Brain microvascular endothelial cell (primary cell): ENCODE data around the gene GNE.
"Not testable (repeated sequence)": the region's sequence is repeated elsewhere in the genome, so short reads cannot be mapped to it uniquely, and the experiment has no call there.

ENCODE experiments used
- DNase-seq: peaks from one replicate; pipeline ENCODE4 v3.0.0-alpha.2; 2020
- H3K27ac ChIP-seq: fragments of 250-450 bp; sonication (Bioruptor Pico); 2 replicates; pipeline ENCODE4 v1.5.1; 2020; ENCODE audit warnings: mild to moderate bottlenecking, moderate library complexity
- H3K27me3 ChIP-seq: fragments of 250-450 bp; sonication (Bioruptor Pico); replicated peaks from 2 replicates; pipeline ENCODE4 v1.5.1; 2020; ENCODE audit warnings: mild to moderate bottlenecking
- H3K36me3 ChIP-seq: fragments of 250-450 bp; sonication (Bioruptor Pico); replicated peaks from 2 replicates; pipeline ENCODE4 v1.5.1; 2020; ENCODE audit warnings: mild to moderate bottlenecking
- H3K4me3 ChIP-seq: 2 replicates; pipeline ENCODE4 v1.5.1; 2011; ENCODE audit warnings: low read depth, mild to moderate bottlenecking, control low read depth, low read length, moderate library complexity
- in situ Hi-C: cut with HindIII; loops from 2 replicates; pipeline ENCODE4 v1.10.0; 2017; ENCODE audit warnings: low sequenced_read_pairs, low pct_ligation_motif_present
- TF ChIP-seq, protein P1 (sequence below): IDR thresholded peaks from 2 replicates; pipeline ENCODE4 v1.5.1; 2011; ENCODE audit warnings: low read depth, mild to moderate bottlenecking, moderate library complexity, low read length, control low read depth, inconsistent platforms; ENCODE audit errors: missing control alignments

GNE gene

DNA sequence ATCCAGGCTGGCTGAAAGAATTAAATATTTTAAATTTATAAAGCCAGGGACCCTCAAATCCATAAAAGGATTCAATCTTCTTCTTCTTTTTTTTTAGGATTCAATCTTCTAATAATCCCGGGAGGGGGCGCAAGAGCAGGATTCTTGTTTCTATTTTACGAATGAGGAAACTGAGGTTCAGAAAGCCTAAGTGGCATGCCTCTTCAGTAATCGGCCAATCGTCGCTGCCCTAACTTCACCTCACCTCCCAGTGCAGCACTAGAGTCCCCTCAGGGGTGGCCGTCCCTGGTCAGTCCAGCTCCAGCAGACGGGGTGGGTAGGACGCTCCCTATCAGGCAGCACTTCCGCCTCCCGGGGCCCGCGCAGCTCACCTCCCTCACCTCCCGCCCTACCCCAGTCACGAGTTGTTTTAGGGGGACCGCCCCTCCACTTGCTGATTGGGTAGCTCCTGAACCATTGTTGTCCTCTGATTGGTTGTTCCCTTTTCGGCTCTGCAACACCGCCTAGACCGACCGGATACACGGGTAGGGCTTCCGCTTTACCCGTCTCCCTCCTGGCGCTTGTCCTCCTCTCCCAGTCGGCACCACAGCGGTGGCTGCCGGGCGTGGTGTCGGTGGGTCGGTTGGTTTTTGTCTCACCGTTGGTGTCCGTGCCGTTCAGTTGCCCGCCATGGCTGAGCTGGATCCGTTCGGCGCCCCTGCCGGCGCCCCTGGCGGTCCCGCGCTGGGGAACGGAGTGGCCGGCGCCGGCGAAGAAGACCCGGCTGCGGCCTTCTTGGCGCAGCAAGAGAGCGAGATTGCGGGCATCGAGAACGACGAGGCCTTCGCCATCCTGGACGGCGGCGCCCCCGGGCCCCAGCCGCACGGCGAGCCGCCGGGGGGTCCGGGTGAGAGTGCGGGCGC lies 67.6 kb downstream of the GNE start, which contains the start of gene CLTA:
TSS of gene CLTA (plus strand) at position 534 of the 902 bp plus-strand sequence. CDS start at position 670, 136 bp downstream.
- TF ChIP-seq, protein P1, sequence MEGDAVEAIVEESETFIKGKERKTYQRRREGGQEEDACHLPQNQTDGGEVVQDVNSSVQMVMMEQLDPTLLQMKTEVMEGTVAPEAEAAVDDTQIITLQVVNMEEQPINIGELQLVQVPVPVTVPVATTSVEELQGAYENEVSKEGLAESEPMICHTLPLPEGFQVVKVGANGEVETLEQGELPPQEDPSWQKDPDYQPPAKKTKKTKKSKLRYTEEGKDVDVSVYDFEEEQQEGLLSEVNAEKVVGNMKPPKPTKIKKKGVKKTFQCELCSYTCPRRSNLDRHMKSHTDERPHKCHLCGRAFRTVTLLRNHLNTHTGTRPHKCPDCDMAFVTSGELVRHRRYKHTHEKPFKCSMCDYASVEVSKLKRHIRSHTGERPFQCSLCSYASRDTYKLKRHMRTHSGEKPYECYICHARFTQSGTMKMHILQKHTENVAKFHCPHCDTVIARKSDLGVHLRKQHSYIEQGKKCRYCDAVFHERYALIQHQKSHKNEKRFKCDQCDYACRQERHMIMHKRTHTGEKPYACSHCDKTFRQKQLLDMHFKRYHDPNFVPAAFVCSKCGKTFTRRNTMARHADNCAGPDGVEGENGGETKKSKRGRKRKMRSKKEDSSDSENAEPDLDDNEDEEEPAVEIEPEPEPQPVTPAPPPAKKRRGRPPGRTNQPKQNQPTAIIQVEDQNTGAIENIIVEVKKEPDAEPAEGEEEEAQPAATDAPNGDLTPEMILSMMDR, result peak; percentile 65
- Histone ChIP-seq H3K27ac (peak within 1 kb of the TSS; percentile 92), H3K4me3 (peak within 1 kb of the TSS; percentile 91), H3K36me3 (peaks cover 5% of the 10 kb centered on the region), H3K27me3 (no peaks in the 10 kb centered on the region)
- peak; percentile 98 for DNase-seq
- in situ Hi-C loops, result no loop called here

DNA sequence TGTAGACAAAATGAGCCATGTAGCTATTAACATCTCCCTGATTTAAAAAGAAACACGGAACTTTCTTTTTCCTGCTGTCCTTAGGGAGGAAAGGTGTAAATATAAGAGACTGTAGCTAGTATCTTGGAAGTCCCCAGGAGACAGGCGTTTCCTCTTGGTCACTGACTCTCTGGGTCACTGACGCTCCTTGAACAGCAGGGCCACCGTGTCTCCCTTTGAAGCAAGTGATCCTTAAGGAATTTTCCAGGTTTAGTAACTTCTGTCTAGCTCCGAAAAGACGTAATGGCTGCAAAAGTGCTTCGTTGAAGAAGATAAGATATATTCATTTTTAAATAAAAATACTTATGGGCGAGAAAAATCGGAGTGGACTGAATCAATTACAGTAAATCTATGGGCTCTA lies 68.3 kb downstream of the GNE start:
- no peak for DNase-seq
- H3K36me3 ChIP-seq, result peaks cover 5% of the 10 kb centered on the region
- in situ Hi-C loops, result no loop called here
- TF ChIP-seq, protein P1, result no peak
- H3K27me3 ChIP-seq, result no peaks in the 10 kb centered on the region
- H3K27ac ChIP-seq, result peak overlapping the region; percentile 92
- peak overlapping the region; percentile 91 for H3K4me3 ChIP-seq

DNA sequence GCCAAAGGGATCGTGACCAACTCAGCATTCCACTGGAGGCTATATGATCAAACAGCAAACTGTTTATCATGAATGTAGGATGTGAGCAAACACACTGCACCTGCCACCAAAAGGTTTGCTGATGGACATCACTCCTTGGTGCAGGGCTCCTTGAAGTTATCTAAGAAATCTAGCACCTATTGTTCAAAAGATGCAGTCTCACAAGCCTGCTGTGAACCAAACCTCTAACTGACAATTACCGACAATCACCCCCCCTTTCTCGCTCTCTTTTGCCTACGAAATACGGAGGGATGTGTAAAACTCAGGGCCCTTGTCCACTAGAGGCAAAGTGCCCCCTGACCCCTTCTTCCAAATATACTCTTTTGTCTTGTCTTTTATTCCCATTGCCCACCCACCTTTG lies 70.0 kb downstream of the GNE start:
- no peaks in the 10 kb centered on the region for H3K36me3 ChIP-seq
- no peak overlapping the region for H3K4me3 ChIP-seq
- no peak overlapping the region for H3K27ac ChIP-seq
- DNase-seq, result no peak
- H3K27me3 ChIP-seq, result no peaks in the 10 kb centered on the region
- TF ChIP-seq, protein P1, result no peak
- in situ Hi-C loops, result no loop called here

DNA sequence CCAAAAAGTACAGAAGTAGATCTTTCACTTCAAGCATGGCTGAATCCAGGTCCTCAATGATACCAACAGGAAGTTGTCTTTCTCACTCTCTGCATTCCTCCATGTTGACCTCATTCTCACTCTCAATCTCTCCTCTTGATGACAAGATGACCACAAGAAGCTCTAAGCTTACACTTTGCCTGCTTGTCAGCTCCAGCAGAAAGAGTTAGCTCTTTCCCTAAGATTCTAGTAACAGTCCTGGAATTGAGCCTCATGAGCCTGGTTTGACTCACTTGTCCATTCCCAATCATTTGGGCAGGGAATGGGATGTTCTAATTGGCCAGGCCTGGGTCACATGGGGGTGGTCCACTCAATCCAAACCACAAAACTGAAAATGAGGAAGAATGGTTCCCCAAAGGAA lies 70.8 kb downstream of the GNE start:
- TF ChIP-seq, protein P1, result no peak
- peak overlapping the region; percentile 11 for H3K27ac ChIP-seq
- no peak overlapping the region for H3K4me3 ChIP-seq
- no peaks in the 10 kb centered on the region for H3K27me3 ChIP-seq
- peak; percentile 73 for DNase-seq
- H3K36me3 ChIP-seq, result no peaks in the 10 kb centered on the region
- in situ Hi-C loops, result no loop called here

DNA sequence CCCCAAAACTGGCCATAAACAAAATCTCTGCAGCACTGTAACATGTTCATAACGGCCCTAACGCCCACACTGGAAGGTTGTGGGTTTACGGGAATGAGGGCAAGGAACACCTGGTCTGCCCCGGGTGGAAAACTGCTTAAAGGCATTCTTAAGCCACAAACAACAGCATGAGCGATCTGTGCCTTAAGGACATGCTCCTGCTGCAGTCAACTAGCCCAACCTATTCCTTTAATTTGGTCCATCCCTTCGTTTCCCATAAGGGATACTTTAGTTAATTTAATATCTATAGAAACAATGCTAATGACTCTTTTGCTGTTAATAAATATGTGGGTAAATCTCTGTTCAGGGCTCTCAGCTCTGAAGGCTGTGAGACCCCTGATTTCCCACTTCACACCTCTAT lies 78.0 kb downstream of the GNE start:
- H3K4me3 ChIP-seq, H3K36me3 ChIP-seq, DNase-seq, in situ Hi-C loops, H3K27me3 ChIP-seq, H3K27ac ChIP-seq: not testable (repeated sequence)

DNA sequence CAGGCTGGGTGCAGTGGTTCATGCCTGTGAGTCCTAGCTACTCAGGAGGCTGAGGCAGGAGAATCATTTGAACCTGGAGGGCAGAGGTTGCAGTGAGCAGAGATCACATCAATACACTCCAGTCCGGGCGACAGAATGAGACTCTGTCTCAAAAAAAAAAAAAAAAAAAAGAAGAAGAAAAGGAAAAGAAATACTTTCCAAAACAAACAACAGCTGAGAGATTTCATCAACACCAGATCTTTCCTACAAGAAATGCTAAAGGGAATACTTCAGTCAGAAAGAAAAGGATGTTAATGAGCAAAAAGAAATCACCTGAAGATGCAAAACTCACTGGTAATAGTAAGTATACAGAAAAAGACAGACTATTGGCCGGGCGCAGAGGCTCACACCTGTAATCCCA lies 80.7 kb downstream of the GNE start:
- TF ChIP-seq, protein P1, result no peak
- Histone ChIP-seq H3K36me3 (no peaks in the 10 kb centered on the region), H3K27me3 (no peaks in the 10 kb centered on the region), H3K4me3 (no peak overlapping the region), H3K27ac (no peak overlapping the region)
- in situ Hi-C loops, result no loop called here
- no peak for DNase-seq

DNA sequence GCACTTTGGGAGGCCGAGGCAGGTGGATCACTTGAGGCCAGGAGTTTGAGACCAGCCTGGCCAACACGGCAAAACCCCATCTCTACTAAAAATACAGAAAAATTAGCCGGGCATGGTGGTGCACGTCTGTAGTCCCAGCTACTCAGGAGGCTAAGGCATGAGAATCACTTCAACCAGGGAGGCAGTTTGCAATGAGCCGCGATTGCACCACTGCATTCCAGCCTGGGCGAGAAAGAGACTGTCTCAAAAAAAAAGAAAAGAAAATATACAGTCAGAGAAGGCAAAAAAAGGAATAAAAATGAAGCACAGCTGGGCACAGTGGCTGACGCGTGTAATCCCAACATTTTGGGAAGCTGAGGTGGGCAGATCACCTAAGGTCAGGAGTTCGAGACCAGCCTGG lies 81.8 kb downstream of the GNE start:
- DNase-seq, H3K4me3 ChIP-seq, H3K36me3 ChIP-seq, H3K27ac ChIP-seq, in situ Hi-C loops, H3K27me3 ChIP-seq: not testable (repeated sequence)

DNA sequence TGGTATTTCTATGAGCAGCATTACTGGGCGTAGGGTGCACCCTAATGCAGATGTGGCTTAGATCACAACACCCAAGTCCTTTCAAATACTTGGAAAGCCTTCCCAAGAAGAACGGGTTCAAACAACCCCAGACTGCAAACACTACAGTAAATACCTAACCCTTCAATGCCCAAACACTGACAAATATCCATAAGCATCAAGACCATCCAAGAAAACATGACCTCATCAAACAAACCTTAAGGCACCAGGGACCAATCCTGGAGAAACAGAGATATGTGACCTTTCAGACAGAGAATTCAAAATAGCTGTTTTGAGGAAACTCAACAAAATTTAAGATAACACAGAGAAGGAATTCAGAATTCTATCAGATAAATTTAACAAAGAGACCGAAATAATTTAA lies 83.0 kb downstream of the GNE start:
- H3K27me3 ChIP-seq, H3K27ac ChIP-seq, H3K4me3 ChIP-seq, in situ Hi-C loops, H3K36me3 ChIP-seq, DNase-seq: not testable (repeated sequence)
